Brain microvascular endothelial cell (primary cell): ENCODE data around the gene TTC34.
"Not testable (repeated sequence)": the region's sequence is repeated elsewhere in the genome, so short reads cannot be mapped to it uniquely, and the experiment has no call there.

Experiments
- DNase-seq: peaks from one replicate; pipeline ENCODE4 v3.0.0-alpha.2; 2020
- H3K27ac ChIP-seq: fragments of 250-450 bp; sonication (Bioruptor Pico); 2 replicates; pipeline ENCODE4 v1.5.1; 2020; ENCODE audit warnings: mild to moderate bottlenecking, moderate library complexity
- H3K27me3 ChIP-seq: fragments of 250-450 bp; sonication (Bioruptor Pico); replicated peaks from 2 replicates; pipeline ENCODE4 v1.5.1; 2020; ENCODE audit warnings: mild to moderate bottlenecking
- H3K36me3 ChIP-seq: fragments of 250-450 bp; sonication (Bioruptor Pico); replicated peaks from 2 replicates; pipeline ENCODE4 v1.5.1; 2020; ENCODE audit warnings: mild to moderate bottlenecking
- H3K4me3 ChIP-seq: 2 replicates; pipeline ENCODE4 v1.5.1; 2011; ENCODE audit warnings: low read depth, mild to moderate bottlenecking, control low read depth, low read length, moderate library complexity
- in situ Hi-C: cut with HindIII; loops from 2 replicates; pipeline ENCODE4 v1.10.0; 2017; ENCODE audit warnings: low sequenced_read_pairs, low pct_ligation_motif_present
- TF ChIP-seq, protein P1 (sequence below): IDR thresholded peaks from 2 replicates; pipeline ENCODE4 v1.5.1; 2011; ENCODE audit warnings: low read depth, mild to moderate bottlenecking, moderate library complexity, low read length, control low read depth, inconsistent platforms; ENCODE audit errors: missing control alignments

TTC34 gene

DNA sequence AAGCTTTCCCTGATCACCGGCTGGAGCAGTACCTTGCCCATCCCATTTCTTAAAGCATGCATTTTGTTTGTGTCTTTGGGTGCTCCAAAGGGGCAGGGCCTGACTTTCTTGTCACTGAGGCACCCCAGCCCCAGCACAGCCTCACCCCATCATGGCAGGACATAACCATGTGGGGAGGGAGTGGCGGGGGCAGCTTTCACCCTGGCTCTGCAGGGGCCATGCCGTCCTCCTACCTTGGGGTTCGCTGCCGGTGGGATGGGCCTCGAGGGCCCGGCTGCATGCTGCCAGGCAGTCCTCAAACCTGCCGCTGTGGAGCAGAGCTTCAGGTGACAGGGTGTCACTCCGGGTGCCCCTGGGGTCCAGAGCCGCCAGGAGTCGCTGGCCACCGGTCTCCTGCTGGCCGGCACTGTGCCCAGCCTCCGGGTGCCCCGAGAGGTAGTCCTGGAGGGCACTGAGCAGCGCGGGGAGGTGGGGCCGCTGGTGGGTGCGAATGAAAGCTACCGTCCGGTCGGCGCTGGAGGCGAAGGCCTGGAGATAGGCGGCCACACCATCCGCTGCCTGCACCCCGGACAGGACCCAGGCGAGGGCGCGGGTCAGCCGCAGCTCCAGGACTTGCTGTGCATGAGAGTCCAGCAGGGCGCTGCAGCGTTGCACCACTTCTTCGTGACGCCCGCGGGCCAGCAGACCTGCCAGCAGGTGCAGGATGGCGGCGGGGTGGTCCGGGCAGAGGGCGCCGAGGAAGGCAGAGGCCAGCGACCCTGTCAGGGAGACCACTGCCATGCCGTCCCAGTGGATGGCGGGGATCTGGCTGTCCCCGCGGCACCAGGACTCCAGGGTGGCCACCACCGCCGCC lies 1.5 kb downstream of the TTC34 start:
- no peaks in the 10 kb centered on the region for H3K27me3 ChIP-seq
- H3K27ac ChIP-seq: no peak overlapping the region
- H3K36me3 ChIP-seq: no peaks in the 10 kb centered on the region
- DNase-seq: no peak
- in situ Hi-C loops: no loop called here
- TF ChIP-seq, protein P1, sequence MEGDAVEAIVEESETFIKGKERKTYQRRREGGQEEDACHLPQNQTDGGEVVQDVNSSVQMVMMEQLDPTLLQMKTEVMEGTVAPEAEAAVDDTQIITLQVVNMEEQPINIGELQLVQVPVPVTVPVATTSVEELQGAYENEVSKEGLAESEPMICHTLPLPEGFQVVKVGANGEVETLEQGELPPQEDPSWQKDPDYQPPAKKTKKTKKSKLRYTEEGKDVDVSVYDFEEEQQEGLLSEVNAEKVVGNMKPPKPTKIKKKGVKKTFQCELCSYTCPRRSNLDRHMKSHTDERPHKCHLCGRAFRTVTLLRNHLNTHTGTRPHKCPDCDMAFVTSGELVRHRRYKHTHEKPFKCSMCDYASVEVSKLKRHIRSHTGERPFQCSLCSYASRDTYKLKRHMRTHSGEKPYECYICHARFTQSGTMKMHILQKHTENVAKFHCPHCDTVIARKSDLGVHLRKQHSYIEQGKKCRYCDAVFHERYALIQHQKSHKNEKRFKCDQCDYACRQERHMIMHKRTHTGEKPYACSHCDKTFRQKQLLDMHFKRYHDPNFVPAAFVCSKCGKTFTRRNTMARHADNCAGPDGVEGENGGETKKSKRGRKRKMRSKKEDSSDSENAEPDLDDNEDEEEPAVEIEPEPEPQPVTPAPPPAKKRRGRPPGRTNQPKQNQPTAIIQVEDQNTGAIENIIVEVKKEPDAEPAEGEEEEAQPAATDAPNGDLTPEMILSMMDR: no peak
- no peak overlapping the region for H3K4me3 ChIP-seq

DNA sequence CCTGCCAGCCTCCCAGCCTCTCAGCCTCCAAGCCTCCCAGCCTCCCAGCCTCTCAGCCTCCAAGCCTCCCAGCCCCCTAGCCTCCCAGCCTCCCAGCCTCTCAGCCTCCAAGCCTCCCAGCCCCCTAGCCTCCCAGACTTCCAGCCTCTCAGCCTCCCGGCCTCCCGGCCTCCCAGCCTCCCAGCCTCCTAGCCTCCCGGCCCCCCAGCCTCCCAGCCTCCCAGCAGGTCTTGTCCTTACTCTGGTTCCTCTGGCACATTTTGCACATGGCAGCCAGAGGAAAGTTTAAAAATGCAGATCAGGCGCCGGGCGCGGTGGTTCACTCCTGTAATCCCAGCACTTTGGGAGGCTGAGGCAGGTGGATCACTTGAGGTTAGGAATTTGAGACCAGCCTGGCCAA lies 2.5 kb downstream of the TTC34 start:
- H3K36me3 ChIP-seq, H3K27me3 ChIP-seq, DNase-seq, H3K27ac ChIP-seq, in situ Hi-C loops, H3K4me3 ChIP-seq: not testable (repeated sequence)

DNA sequence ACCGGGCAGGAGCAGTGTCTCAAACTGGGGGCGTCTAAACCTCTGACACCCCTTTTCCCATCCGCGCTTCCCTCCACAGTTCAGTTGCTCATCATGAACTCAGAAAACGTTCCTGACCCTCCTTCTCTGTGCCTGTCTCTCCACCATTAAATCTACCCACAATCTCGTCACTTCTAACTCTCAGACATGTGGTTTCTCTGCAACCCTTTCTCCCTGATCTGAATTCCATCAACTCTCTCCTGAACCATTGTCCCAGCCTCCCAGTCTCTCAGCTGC lies 3.8 kb downstream of the TTC34 start:
- TF ChIP-seq, protein P1: no peak
- H3K27me3 ChIP-seq: no peaks in the 10 kb centered on the region
- no peak overlapping the region for H3K4me3 ChIP-seq
- no peak overlapping the region for H3K27ac ChIP-seq
- no peak for DNase-seq
- H3K36me3 ChIP-seq: no peaks in the 10 kb centered on the region
- in situ Hi-C loops: no loop called here

DNA sequence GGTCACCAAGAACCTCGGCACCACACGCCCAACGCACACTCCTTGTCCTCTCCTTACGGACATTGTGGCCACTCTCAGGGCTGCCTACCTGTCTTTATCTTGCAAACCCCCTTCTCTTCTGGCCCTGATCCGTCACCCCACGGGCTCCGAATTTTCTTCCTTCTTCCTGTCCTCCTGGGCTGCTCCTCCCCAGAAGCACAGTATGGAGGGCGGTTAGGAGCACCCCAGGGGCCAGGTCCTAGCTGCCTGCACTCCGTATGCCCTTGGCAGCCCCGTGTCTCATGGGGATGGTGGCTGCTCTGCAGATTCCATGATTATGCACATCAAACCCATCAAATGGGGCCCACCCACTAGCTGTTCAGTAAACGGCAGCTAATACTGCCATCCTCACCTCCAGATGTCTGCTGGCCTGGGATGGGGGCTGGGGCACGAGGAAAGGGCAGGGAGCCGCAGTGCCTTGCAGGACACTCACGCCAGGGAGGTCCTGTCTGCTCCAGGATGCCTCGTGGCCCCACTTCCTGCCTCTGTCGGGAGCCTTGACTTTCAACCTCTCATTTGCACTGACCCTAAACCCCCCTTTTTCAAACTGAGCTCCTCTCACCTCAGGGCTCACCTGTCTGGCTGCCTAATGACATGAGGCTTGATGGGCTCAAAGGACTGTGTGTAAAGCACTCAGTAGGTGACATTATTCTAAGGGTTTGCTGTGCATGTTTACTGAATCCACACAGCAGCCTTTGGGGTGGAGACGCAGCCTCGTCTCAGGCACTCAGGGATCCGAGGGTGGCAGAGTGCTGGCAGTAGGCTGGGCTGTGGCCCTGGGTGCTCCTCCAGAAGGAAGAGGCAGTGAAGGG lies 4.4 kb downstream of the TTC34 start:
- Histone ChIP-seq H3K27me3 (no peaks in the 10 kb centered on the region), H3K27ac (no peak overlapping the region), H3K4me3 (no peak overlapping the region), H3K36me3 (no peaks in the 10 kb centered on the region)
- in situ Hi-C loops: no loop called here
- TF ChIP-seq, protein P1: no peak
- DNase-seq: no peak

DNA sequence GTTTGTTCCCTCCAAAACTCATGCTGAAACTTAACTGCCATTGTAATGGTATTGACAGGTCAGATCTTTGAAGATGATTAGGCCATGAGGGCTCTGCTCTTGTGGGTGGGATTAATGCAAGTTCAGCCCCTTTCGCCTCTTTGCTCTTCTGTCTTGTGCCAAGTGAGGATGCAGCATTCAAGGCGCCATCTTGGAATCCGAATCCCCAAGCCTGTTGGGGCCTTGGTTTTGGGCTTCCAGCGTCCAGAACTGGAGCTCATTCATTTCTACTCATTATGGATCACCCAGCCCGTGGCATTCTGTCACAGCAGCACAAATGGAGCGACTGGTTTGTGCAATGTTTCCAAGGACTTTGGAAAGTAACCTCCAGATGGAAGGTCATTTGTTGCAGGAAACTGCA lies 5.6 kb downstream of the TTC34 start:
- Histone ChIP-seq H3K27me3 (no peaks in the 10 kb centered on the region), H3K36me3 (no peaks in the 10 kb centered on the region), H3K4me3 (no peak overlapping the region), H3K27ac (no peak overlapping the region)
- no peak for DNase-seq
- in situ Hi-C loops: no loop called here
- TF ChIP-seq, protein P1: no peak

DNA sequence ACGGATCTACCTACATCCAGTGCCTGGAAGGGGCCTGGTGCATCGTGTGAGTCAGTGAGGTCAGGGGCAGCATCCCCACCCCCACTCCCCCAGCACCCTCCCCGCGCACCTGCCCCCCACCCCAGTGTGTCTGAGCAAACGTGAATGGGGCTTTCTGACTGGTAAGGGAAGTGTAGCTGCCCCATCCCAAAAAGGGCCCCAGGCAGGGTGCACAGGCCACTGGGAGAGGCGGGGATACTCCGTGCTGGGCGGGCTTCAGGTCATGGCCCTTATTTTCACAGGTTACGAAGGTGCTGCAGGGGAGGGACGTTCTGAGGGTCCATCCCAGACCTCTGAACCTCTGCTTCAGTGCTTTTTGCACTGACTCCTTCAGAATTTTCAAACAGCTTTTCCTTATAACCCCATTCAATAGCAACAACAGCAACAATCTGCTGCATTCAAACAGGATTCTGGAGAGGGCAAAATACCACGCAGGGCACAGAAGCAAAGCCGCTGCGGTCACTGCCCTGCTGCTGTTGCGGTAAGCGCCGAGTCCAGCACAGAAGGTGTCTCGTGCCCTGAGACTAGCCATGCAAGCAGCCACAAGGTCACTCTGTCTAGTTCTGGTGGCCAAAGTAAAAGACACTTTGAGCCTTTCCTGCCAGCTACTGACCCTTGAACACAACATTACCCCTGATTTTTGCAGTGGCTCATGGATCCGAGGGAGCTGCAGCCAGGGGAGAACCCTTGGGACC lies 10.3 kb downstream of the TTC34 start:
- Histone ChIP-seq H3K36me3 (no peaks in the 10 kb centered on the region), H3K27me3 (no peaks in the 10 kb centered on the region), H3K27ac (no peak overlapping the region), H3K4me3 (no peak overlapping the region)
- in situ Hi-C loops: no loop called here
- TF ChIP-seq, protein P1: no peak
- no peak for DNase-seq
